ENCODE measurements around the gene MAGEB3. TPM values are rescaled to one million over a fixed set of nuclear protein-coding genes. Genes with fewer than 3 reads are reported as not detected.

MAGEB3 gene
- polyA plus RNA-seq, 1 donor (not counting 4 experiments of a cell fraction or from before 2014, with no cell fraction given) = not detected

DNA sequence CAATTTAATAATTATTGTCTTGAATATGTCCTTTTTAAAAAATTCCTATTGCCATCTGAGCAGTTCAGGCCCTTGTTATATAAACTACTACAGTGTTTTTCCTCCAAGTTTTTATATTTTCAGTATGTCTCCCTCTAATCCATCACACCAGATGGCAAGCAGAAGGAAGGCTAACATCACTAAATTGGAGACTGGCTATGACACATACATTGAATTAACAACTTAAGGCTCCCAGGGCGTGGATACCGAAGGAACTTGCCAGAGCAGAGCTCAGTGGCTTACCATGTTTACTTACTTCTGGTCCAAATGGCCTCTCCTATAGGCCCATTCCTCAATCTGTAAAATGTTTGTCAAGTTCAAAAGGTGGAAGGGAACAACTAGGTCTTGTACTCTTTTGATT, 29.5 kb downstream of the MAGEB3 start:
- H3K27me3 ChIP-seq (ENCODE audit: control insufficient read depth, extremely low read depth, insufficient read depth, low read length) = no peaks in the 10 kb centered on the region
- FAIRE-seq (no peak), DNase-seq (ENCODE audit: low read depth, low spot score) (no peak)
- no peak overlapping the region for H3K9ac ChIP-seq (ENCODE audit: control insufficient read depth, extremely low read depth, insufficient read depth, low read length)
- no peak overlapping the region for H3K27ac ChIP-seq (ENCODE audit: control insufficient read depth, insufficient read depth, low read length)
- no peaks in the 10 kb centered on the region for H4K20me1 ChIP-seq (ENCODE audit: control insufficient read depth, extremely low read depth, insufficient read depth, low read length)
- H3K9me1 ChIP-seq (ENCODE audit: control insufficient read depth, extremely low read depth, insufficient read depth, low read length) = no peaks in the 10 kb centered on the region
- H3K4me1 ChIP-seq (ENCODE audit: control insufficient read depth, extremely low read depth, insufficient read depth, low read length) = no peaks in the 10 kb centered on the region
- dilution Hi-C loops (cut with MboI; ENCODE audit: extremely low pct_ligation_motif_present, low sequenced_read_pairs) = no loop called here
- no peak overlapping the region for H3K4me3 ChIP-seq (ENCODE audit: control insufficient read depth in 2 of 3, extremely low read depth in 1 of 3, insufficient read depth in 2 of 3, low read depth in 1 of 3, low read length in 3 of 3)
- H3K79me2 ChIP-seq (ENCODE audit: control insufficient read depth, insufficient read depth, low read length) = no peaks in the 10 kb centered on the region
- H3K36me3 ChIP-seq (ENCODE audit: control insufficient read depth in 2 of 2, extremely low read depth in 1 of 2, insufficient read depth in 2 of 2, low read length in 2 of 2) = no peaks in the 10 kb centered on the region
- H3K9me3 ChIP-seq (ENCODE audit: control insufficient read depth, low read depth, low read length) = peaks cover 2% of the 10 kb centered on the region
- no peak overlapping the region for H3K4me2 ChIP-seq (ENCODE audit: control insufficient read depth, extremely low read depth, insufficient read depth, low read depth, low read length)
- no peak for TF ChIP-seq EZH2 (IDR thresholded peaks at IDR 0.05; ENCODE audit: low read length)
- TF ChIP-seq, protein P1, sequence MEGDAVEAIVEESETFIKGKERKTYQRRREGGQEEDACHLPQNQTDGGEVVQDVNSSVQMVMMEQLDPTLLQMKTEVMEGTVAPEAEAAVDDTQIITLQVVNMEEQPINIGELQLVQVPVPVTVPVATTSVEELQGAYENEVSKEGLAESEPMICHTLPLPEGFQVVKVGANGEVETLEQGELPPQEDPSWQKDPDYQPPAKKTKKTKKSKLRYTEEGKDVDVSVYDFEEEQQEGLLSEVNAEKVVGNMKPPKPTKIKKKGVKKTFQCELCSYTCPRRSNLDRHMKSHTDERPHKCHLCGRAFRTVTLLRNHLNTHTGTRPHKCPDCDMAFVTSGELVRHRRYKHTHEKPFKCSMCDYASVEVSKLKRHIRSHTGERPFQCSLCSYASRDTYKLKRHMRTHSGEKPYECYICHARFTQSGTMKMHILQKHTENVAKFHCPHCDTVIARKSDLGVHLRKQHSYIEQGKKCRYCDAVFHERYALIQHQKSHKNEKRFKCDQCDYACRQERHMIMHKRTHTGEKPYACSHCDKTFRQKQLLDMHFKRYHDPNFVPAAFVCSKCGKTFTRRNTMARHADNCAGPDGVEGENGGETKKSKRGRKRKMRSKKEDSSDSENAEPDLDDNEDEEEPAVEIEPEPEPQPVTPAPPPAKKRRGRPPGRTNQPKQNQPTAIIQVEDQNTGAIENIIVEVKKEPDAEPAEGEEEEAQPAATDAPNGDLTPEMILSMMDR (optimal IDR thresholded peaks at IDR 0.05 in 1 of 3, IDR thresholded peaks at IDR 0.05 in 1 of 3, conservative IDR thresholded peaks at IDR 0.05 in 1 of 3; ENCODE audit: extremely low read depth in 1 of 3, insufficient read depth in 2 of 3, low read length in 3 of 3) = no peak
- no peak overlapping the region for H2AFZ ChIP-seq (ENCODE audit: control insufficient read depth, low read length)

DNA sequence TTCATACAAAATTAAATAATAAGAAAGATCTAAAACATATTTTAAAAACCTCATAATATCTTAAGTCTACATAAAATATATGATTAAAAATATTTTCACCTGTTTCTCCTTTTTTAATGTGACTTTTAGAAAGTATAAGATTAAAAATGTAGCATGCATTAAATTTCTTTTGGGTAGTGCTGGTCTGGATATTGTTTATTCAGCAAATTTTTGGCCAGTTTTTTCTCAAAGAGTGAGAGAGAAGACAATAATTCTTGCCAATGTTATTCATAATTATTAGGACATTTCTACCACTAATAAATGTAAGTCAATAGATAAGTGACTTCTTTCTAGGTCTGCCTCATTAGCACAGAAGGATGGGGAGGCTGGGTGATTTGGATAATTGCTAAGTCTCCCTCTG, 30.6 kb downstream of the MAGEB3 start:
- DNase-seq (ENCODE audit: low read depth, low spot score) (no peak), FAIRE-seq (no peak)
- Histone ChIP-seq H3K27me3 (ENCODE audit: control insufficient read depth, extremely low read depth, insufficient read depth, low read length) (no peaks in the 10 kb centered on the region), H4K20me1 (ENCODE audit: control insufficient read depth, extremely low read depth, insufficient read depth, low read length) (no peaks in the 10 kb centered on the region), H3K4me1 (ENCODE audit: control insufficient read depth, extremely low read depth, insufficient read depth, low read length) (no peaks in the 10 kb centered on the region), H3K9me3 (ENCODE audit: control insufficient read depth, low read depth, low read length) (peaks cover 2% of the 10 kb centered on the region), H3K36me3 (ENCODE audit: control insufficient read depth in 2 of 2, extremely low read depth in 1 of 2, insufficient read depth in 2 of 2, low read length in 2 of 2) (no peaks in the 10 kb centered on the region), H2AFZ (ENCODE audit: control insufficient read depth, low read length) (no peak overlapping the region), H3K9ac (ENCODE audit: control insufficient read depth, extremely low read depth, insufficient read depth, low read length) (no peak overlapping the region), H3K4me3 (ENCODE audit: control insufficient read depth in 2 of 3, extremely low read depth in 1 of 3, insufficient read depth in 2 of 3, low read depth in 1 of 3, low read length in 3 of 3) (no peak overlapping the region), H3K4me2 (ENCODE audit: control insufficient read depth, extremely low read depth, insufficient read depth, low read depth, low read length) (no peak overlapping the region), H3K27ac (ENCODE audit: control insufficient read depth, insufficient read depth, low read length) (no peak overlapping the region), H3K79me2 (ENCODE audit: control insufficient read depth, insufficient read depth, low read length) (no peaks in the 10 kb centered on the region), H3K9me1 (ENCODE audit: control insufficient read depth, extremely low read depth, insufficient read depth, low read length) (no peaks in the 10 kb centered on the region)
- TF ChIP-seq, protein P1 (optimal IDR thresholded peaks at IDR 0.05 in 1 of 3, IDR thresholded peaks at IDR 0.05 in 1 of 3, conservative IDR thresholded peaks at IDR 0.05 in 1 of 3; ENCODE audit: extremely low read depth in 1 of 3, insufficient read depth in 2 of 3, low read length in 3 of 3) = no peak
- no peak for TF ChIP-seq EZH2 (IDR thresholded peaks at IDR 0.05; ENCODE audit: low read length)
- dilution Hi-C loops (cut with MboI; ENCODE audit: extremely low pct_ligation_motif_present, low sequenced_read_pairs) = no loop called here

Measured in keratinocyte (primary cell).